Keratinocyte (primary cell): ENCODE results near the gene RAB11A.

ENCODE experiments used
- CTCF ChIP-seq, 3 experiments: IDR thresholded peaks in 1 of 3; conservative IDR thresholded peaks in 1 of 3; optimal IDR thresholded peaks in 1 of 3; 2 replicates in 2 of 3; 3 replicates in 1 of 3; pipeline versions ENCODE3 to v1.5.1; 2011; ENCODE audit warnings: low read length in 3 of 3, mild to moderate bottlenecking in 3 of 3, moderate library complexity in 2 of 3, control low read depth in 1 of 3, inconsistent platforms in 1 of 3; ENCODE audit not compliant: insufficient read depth in 2 of 3; ENCODE audit errors: extremely low read depth in 1 of 3
- EZH2 ChIP-seq: IDR thresholded peaks from one replicate; pipeline ENCODE4 v1.6.1; 2012; ENCODE audit warnings: inconsistent platforms, mild to moderate bottlenecking, low read length, moderate library complexity

GRCh38 chr15:65914386-65914785 is 45.1 kb downstream of the RAB11A start:
- no peak for TF ChIP-seq EZH2
- no peak for TF ChIP-seq CTCF (optimal IDR thresholded peaks at IDR 0.05 in 1 of 3, IDR thresholded peaks at IDR 0.05 in 1 of 3, conservative IDR thresholded peaks at IDR 0.05 in 1 of 3; ENCODE audit: extremely low read depth in 1 of 3, insufficient read depth in 2 of 3, low read length in 3 of 3)
